ENCODE data around the gene CGRRF1. TPM values are rescaled to one million over a fixed set of nuclear protein-coding genes. Genes with fewer than 3 reads are reported as not detected.

Gene CGRRF1
- total and polyA plus RNA-seq, 10 of the 15 experiments (the other 5 are each of a cell fraction or from before 2014, with no cell fraction given), result 5.5 to 47.7 (median 13.5) TPM

- H3K27ac ChIP-seq (ENCODE audit: control insufficient read depth, insufficient read depth), result peak overlapping the region; percentile 90
- RAD21 ChIA-PET (ENCODE audit: unreplicated experiment), result interaction anchor here (0.7 to 3.7 kb wide), 10 partner anchors 9 to 155 kb away, joined by 3 to 16 read pairs (median 4); partner anchors contain the start of genes CDKN3 and CGRRF1
- CTCF ChIA-PET, result interaction anchor here (0.7 to 5.2 kb wide), 5 partner anchors 21 to 53 kb away, joined by 3 to 22 read pairs (median 3); partner anchors contain the start of gene CGRRF1
- DNase-seq (ENCODE audit: low read depth, low spot score) (no peak), ATAC-seq (no peak), FAIRE-seq (no peak)
- H3K36me3 ChIP-seq (ENCODE audit: control insufficient read depth in 2 of 2, insufficient read depth in 2 of 2, low read length in 1 of 2), result no peaks in the 10 kb centered on the region
- intact Hi-C loops (cut with micrococcal nuclease; ENCODE audit: unreplicated experiment) (loop anchor here (2.0 to 5.0 kb wide), 3 partner anchors 21 to 91 kb away; partner anchors contain the start of genes CDKN3, CGRRF1 and CNIH1), in situ Hi-C loops (cut with MboI) (no loop called here)
- H4K20me1 ChIP-seq (ENCODE audit: control insufficient read depth, insufficient read depth), result no peaks in the 10 kb centered on the region
- TF ChIP-seq BHLHE40 (IDR thresholded peaks at IDR 0.05; ENCODE audit: borderline replicate concordance in 1 of 2, low read depth in 2 of 2, low read length in 1 of 2) (no peak), MYB (IDR thresholded peaks at IDR 0.05; ENCODE audit: borderline replicate concordance, low read depth, low read length) (no peak), ATF3 (IDR thresholded peaks at IDR 0.05; ENCODE audit: borderline replicate concordance, extremely low read depth, low read depth, low read length) (no peak), POLR2AphosphoS5 (IDR thresholded peaks at IDR 0.05; ENCODE audit: low read length) (0 out of 2 replicates have a peak, but pooled peaks have one; percentile 11), CTCF (IDR thresholded peaks at IDR 0.05 in 2 of 3, conservative IDR thresholded peaks at IDR 0.05 in 1 of 3; ENCODE audit: control insufficient read depth in 2 of 3, extremely low read depth in 1 of 3, insufficient read depth in 1 of 3, low read depth in 3 of 3, low read length in 3 of 3) (0 out of 6 replicates have a peak, but pooled peaks of 1 of the 3 experiments have one; percentile 12)
- no TSS peak for BruUV-seq (replicated peaks)
- POLR2A ChIA-PET, result interaction anchor here (0.6 to 2.5 kb wide), 3 partner anchors 9 to 42 kb away, joined by 4 to 19 read pairs (median 6); partner anchors contain the start of gene CGRRF1
- SMC1A ChIA-PET (ENCODE audit: uncharacterized antibody, unreplicated experiment), result interaction anchor here (0.8 to 2.7 kb wide), 7 partner anchors 20 to 89 kb away, joined by 3 to 7 read pairs (median 4); no protein-coding TSS in a partner anchor
- H2AFZ ChIP-seq (ENCODE audit: control insufficient read depth, low read depth, low read length), result peak overlapping the region; percentile 0
- peaks cover 56% of the 10 kb centered on the region for H3K79me2 ChIP-seq (ENCODE audit: control insufficient read depth, insufficient read depth, low read length)
- no peaks in the 10 kb centered on the region for H3K9me3 ChIP-seq (replicated peaks; ENCODE audit: control insufficient read depth, insufficient read depth, low read length)
- H3K4me3 ChIP-seq, result peak overlapping the region; percentile 92
- WGBS (ENCODE audit: insufficient coverage, insufficient replicate concordance, low lambda C conversion rate, missing lambda C conversion rate), result under 1% methylated on average over 9 of the region's 9 CpGs
- no peaks in the 10 kb centered on the region; the same call in 1 of the 2 replicates for H3K4me1 ChIP-seq (ENCODE audit: control insufficient read depth, insufficient read depth, low read length)
- H3K9ac ChIP-seq (ENCODE audit: control insufficient read depth, insufficient read depth, low read length), result peak overlapping the region; percentile 87
- H3K4me2 ChIP-seq (ENCODE audit: control insufficient read depth, insufficient read depth), result peak overlapping the region; percentile 92
- H3K27me3 ChIP-seq (replicated peaks in 1 of 2; ENCODE audit: control insufficient read depth in 2 of 2, insufficient read depth in 2 of 2, low read length in 1 of 2), result no peaks in the 10 kb centered on the region
Observed at GRCh38 chr14:54488318-54488645, 21.4 kb upstream of the CGRRF1 start.

Measured in GM12878 (cell line).